HG03097 (cell line): Measurements from ENCODE around the gene CDCA3.

Experiments
- ATAC-seq: cut with Tn5 transposase; IDR thresholded peaks from one replicate; pipeline ENCODE4 v1.9.1; 2021; ENCODE audit not compliant: unreplicated experiment, low FRiP score

CDCA3 gene

GRCh38 chr12:6823182-6824084 lies 27.7 kb downstream of the CDCA3 start:
- no peak for ATAC-seq

DNA sequence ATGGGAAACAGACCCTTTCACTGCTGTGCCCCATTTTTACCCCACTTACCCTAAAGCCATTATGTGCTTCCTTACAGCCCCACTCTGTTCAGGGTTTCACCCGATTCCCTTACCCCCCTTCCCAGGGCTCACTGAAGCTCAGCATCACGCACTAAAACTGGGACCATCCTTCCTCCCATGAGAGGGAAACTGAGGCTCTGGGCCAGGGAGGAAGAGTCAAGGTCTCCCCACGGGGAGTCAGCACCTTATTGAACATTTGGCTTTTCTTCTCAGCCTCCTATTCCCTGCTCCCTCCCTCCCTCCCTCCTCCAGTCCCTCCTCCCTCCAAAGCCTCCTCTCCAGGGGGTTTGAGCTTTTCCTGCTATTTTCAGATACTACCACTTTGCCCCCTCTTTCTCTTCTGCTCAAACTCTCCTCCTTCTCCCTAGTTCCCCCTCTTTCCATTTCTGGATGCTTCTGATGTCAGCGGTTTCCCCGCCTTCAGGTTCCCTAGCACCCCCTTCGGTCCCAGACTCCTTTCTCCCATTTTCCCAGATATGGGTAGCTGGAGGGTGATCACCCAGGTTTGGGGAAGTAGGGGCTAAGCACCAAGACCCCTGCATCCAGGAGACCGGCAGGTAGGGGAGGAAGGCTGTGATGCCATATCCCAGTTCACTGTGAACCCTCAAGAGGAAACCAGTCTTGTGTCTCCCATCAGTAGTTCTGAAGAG lies 28.5 kb downstream of the CDCA3 start:
- ATAC-seq: no peak

GRCh38 chr12:6821591-6822425 lies 29.3 kb downstream of the CDCA3 start, which contains the start of gene GPR162:
Gene GPR162 (plus strand): TSS chr12:6821821. CDS start chr12:6823899, 2,078 bp downstream.
- no peak for ATAC-seq

GRCh38 chr12:6820166-6820565 lies 30.9 kb downstream of the CDCA3 start:
- ATAC-seq: no peak

DNA sequence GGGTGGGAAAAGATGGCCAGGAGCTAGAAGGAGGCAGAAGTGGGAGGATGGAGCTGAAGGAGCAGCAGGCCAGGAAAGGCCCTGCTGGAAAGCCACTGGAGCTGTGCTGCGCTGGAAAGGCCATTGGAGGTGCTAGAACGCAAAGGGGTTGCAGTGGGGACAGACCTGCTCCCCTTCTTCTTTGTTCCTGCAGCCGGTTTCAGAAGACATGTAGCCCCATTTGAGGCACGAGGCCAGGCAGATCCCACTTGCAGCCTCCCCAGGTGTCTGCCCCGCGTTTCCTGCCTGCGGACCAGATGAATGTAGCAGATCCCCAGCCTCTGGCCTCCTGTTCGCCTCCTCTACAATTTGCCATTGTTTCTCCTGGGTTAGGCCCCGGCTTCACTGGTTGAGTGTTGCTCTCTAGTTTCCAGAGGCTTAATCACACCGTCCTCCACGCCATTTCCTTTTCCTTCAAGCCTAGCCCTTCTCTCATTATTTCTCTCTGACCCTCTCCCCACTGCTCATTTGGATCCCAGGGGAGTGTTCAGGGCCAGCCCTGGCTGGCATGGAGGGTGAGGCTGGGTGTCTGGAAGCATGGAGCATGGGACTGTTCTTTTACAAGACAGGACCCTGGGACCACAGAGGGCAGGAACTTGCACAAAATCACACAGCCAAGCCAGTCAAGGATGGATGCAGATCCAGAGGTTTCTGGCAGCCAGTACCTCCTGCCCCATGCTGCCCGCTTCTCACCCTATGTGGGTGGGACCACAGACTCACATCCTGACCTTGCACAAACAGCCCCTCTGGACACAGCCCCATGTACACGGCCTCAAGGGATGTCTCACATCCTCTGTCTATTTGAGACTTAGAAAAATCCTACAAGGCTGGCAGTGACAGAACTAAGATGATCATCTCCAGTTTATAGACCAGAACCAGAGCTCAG lies 31.7 kb downstream of the CDCA3 start:
- ATAC-seq: no peak

DNA sequence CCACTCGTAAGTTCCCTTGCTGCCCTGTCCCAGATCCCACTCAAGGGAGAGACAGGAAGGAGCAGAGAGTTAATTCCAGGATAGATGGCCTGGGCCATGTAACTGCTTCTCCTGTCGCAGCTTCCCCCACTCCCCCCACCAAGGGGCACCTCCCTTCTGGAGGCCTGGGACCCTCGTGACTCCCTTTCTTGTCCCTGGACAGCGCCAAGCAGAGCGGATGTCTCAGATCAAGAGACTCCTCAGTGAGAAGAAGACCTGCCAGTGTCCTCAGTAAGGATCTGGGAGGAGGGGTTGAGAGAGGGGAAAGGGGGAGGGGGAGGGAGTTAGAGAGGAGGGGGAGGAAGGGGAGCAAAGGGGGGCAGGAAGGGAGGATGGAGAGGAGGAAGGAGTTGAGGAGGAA lies 32.4 kb downstream of the CDCA3 start:
- no peak for ATAC-seq

DNA sequence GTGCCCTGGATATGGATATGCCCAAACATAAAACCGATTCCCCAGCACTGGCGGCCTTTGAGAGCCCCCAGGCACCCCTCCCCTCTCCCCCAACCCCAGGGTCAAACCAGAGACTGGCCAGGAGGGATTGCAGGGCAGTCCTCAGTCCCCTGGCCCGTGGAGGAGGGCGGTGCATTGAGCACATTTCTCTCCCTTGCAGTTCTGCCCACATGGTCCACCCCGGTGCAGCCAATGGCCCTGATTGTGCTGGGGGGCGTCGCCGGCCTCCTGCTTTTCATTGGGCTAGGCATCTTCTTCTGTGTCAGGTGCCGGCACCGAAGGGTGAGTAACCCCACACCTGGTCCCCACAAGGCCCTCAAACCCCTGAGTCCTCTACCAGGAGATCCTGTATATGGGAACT lies 32.9 kb downstream of the CDCA3 start:
- ATAC-seq: no peak

DNA sequence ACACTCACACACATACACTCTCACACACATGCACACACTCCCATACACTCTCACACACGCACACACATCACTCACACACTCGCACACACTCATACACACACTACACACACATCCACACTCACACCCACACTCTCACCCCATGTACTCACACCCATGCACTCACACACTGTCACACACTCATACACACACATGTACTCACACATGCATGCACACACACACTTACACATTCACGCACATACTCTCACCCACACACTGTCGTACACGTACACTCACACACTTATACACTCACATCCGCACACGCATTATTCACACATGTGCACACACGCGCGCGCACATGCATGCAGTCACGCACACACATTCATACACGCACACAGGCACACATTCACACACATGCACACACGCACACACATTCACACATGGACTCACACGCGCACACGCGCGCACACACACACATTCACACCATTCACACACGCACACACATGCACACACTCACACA lies 33.4 kb downstream of the CDCA3 start:
- ATAC-seq: no peak

- ATAC-seq: no peak
These were observed 34.0 kb downstream of the CDCA3 start for GRCh38 chr12:6817098-6817497.

DNA sequence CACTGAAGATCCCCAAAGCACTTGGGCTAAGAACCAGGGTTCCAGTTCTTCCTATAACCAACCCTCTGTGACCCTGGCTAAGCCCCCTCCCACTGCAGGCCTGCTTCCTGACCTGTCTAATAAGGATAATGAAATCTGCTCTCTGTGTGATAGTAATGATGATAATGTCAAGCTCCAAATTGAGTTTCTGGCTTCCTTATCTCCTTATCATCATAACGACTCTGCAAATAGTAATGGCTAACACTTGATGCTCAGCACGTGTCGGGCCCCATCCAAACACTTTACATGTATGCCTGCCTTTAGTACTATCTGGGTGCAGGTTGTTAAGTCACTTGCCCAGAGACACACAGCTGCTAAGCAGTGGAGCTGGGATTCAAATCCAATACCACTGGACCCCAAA lies 34.5 kb downstream of the CDCA3 start:
- ATAC-seq: no peak

- no peak for ATAC-seq
These were observed 37.7 kb downstream of the CDCA3 start for GRCh38 chr12:6813363-6813762.

- ATAC-seq: no peak
These were observed 40.3 kb downstream of the CDCA3 start for GRCh38 chr12:6810758-6811157.

- ATAC-seq: no peak
These were observed 42.0 kb downstream of the CDCA3 start for GRCh38 chr12:6809056-6809455.

DNA sequence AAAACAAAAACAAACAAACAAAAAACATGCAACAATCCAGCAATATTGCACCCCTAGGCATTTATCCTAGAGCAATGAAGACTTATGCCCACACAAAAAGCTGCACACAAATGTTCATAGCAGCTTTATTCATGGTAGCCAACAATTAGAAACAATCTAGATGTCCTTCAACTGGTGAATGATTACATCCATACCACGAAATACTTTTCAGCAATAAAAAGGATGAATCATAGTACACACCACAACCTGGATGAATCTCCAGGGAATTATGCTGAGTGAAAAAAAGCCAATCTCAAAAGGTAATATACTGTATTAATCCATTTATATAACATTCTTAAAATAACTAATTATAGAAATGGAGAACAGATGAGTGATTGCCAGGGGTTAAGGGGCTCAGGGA lies 43.9 kb downstream of the CDCA3 start:
- no peak for ATAC-seq

GRCh38 chr12:6799147-6799546 lies 51.9 kb downstream of the CDCA3 start:
- ATAC-seq: no peak
